Spleen (tissue), 11 donors: ENCODE results near the gene GPN2. TPM values are rescaled to one million over a fixed set of nuclear protein-coding genes. Genes with fewer than 3 reads are reported as not detected.

Experiments
- DNase-seq: peaks from one replicate; pipeline ENCODE4 v3.0.0-alpha.2; 2020
- H3K27ac ChIP-seq, 8 donors: fragments of 200-600 bp; sonication (generic) in 7 of 8; 1 replicate in 4 of 8; 2 replicates in 4 of 8; pipeline versions ENCODE4 v1.5.0 to v1.8.0; 2016 to 2021; ENCODE audit warnings: inconsistent platforms in 4 of 8, mild to moderate bottlenecking in 4 of 8, moderate library complexity in 1 of 8
- H3K27me3 ChIP-seq, 7 donors: fragments of 200-600 bp; sonication (generic) in 6 of 7; replicated peaks in 1 of 7; 1 replicate in 4 of 7; 2 replicates in 3 of 7; pipeline versions ENCODE4 v1.5.0 to v1.8.0; 2016 to 2021; ENCODE audit warnings: inconsistent platforms in 3 of 7, mild to moderate bottlenecking in 1 of 7
- H3K36me3 ChIP-seq, 6 donors: fragments of 200-600 bp; sonication (generic) in 5 of 6; 1 replicate in 4 of 6; 2 replicates in 2 of 6; pipeline versions ENCODE4 v1.5.0 to v1.8.0; 2016 to 2021; ENCODE audit warnings: inconsistent platforms in 2 of 6
- H3K4me1 ChIP-seq, 6 donors: fragments of 200-600 bp; sonication (generic) in 5 of 6; 1 replicate in 3 of 6; 2 replicates in 3 of 6; pipeline versions ENCODE4 v1.5.0 to v1.8.0; 2016 to 2021; ENCODE audit warnings: inconsistent platforms in 3 of 6
- H3K4me3 ChIP-seq, 8 donors: fragments of 200-600 bp; sonication (generic) in 7 of 8; 1 replicate in 4 of 8; 2 replicates in 4 of 8; pipeline versions ENCODE4 v1.5.0 to v1.8.0; 2016 to 2021; ENCODE audit warnings: inconsistent platforms in 4 of 8, mild to moderate bottlenecking in 4 of 8, moderate library complexity in 2 of 8
- H3K9me3 ChIP-seq, 8 donors: fragments of 200-600 bp; sonication (generic) in 7 of 8; 1 replicate in 4 of 8; 2 replicates in 4 of 8; pipeline versions ENCODE4 v1.5.0 to v1.8.0; 2016 to 2021; ENCODE audit warnings: inconsistent platforms in 4 of 8
- POLR2A ChIP-seq, 3 donors: fragments of 450-650 bp; IDR thresholded peaks; one replicate each; pipeline ENCODE4 v1.5.1; 2017; ENCODE audit warnings: antibody characterized with exemption in 3 of 3, mild to moderate bottlenecking in 1 of 3
- POLR2AphosphoS5 ChIP-seq, 3 donors: sonication (generic); formaldehyde crosslinking; IDR thresholded peaks; one replicate each; pipeline ENCODE4 v1.5.1; 2017; ENCODE audit warnings: antibody characterized with exemption in 3 of 3
- WGBS, 5 donors: extraction: QIAGEN DNeasy Blood & Tissue Kit in 3 of 5; methylation state at CpG; one replicate each; pipeline versions ENCODE4 v1.1.5 to v1.1.7; 2013 to 2018; 5-methylcytosine and 5-hydroxymethylcytosine counted together
- intact Hi-C: fragments of 100-400 bp; cut with DNase I; formaldehyde crosslinking; loops from one replicate; pipeline ENCODE4 v1.15.0; 2023; ENCODE audit warnings: low total_unique reads
- polyA plus RNA-seq, 3 donors: library from polyadenylated mRNA; stranded (reverse); fragments of 200-250 nt; gene quantifications; one replicate each; pipeline ENCODE4 v1.2.1, GENCODE V29; 2013
- total RNA-seq, 7 donors: library from RNA; depleted of rRNA in 3 of 7; stranded (reverse); fragments of >200 nt in 3 of 7; fragmentation: NEBNext Ultra II Directional in 4 of 7; extraction: Animal tissue kit (Norgen Biotek cat#: 25700) in 4 of 7; gene quantifications; one replicate each; pipeline versions ENCODE4 v1.1.0 to v1.2.1, GENCODE V29; 2016 to 2021
- TF ChIP-seq, protein P1 (sequence below), 11 experiments: fragments of 200-600 bp in 7 of 11; fragments of 450-650 bp in 4 of 11; sonication (generic) in 4 of 11; IDR thresholded peaks in 8 of 11; conservative IDR thresholded peaks in 3 of 11; 1 replicate in 7 of 11; 2 replicates in 4 of 11; pipeline versions ENCODE4 v1.4.0 to v1.8.0; 2016 to 2021; ENCODE audit warnings: antibody characterized with exemption in 11 of 11, inconsistent platforms in 4 of 11, mild to moderate bottlenecking in 1 of 11
- donor health status: healthy with polysubstance abuse.
- donor health status: DM: no; HTN: no; CAD: no; lungs with moderate emphysema.
- donor health status: DM: no; HTN: no; CAD: no.
- donor health status: Bipolar disorder and iron deficiency.
- donor health status: healthy.
- donor health status: DM: no; HTN: no; CAD: no.
- donor health status: DM: yes; HTN: yes; CAD: no.

GPN2 gene
- total and polyA plus RNA-seq, 10 donors, result 11.6 to 28.7 (median 17.1) TPM

- intact Hi-C loops, result no loop called here
- no peaks in the 10 kb centered on the region for H3K27me3 ChIP-seq
- DNase-seq, result no peak
- H3K9me3 ChIP-seq, result no peaks in the 10 kb centered on the region
- H3K36me3 ChIP-seq, result no peaks in the 10 kb centered on the region
- peaks cover 0 to 11% (median 2%) of the 10 kb centered on the region in 6 donors for H3K4me1 ChIP-seq
- TF ChIP-seq POLR2AphosphoS5 (IDR thresholded peaks at IDR 0.05) (no peak), POLR2A (IDR thresholded peaks at IDR 0.05) (no peak)
- TF ChIP-seq, protein P1, sequence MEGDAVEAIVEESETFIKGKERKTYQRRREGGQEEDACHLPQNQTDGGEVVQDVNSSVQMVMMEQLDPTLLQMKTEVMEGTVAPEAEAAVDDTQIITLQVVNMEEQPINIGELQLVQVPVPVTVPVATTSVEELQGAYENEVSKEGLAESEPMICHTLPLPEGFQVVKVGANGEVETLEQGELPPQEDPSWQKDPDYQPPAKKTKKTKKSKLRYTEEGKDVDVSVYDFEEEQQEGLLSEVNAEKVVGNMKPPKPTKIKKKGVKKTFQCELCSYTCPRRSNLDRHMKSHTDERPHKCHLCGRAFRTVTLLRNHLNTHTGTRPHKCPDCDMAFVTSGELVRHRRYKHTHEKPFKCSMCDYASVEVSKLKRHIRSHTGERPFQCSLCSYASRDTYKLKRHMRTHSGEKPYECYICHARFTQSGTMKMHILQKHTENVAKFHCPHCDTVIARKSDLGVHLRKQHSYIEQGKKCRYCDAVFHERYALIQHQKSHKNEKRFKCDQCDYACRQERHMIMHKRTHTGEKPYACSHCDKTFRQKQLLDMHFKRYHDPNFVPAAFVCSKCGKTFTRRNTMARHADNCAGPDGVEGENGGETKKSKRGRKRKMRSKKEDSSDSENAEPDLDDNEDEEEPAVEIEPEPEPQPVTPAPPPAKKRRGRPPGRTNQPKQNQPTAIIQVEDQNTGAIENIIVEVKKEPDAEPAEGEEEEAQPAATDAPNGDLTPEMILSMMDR (IDR thresholded peaks at IDR 0.05 in 8 of 11, conservative IDR thresholded peaks at IDR 0.05 in 3 of 11), result no peak
- WGBS, 5 donors, result 54 to 79% (median 67%) methylated on average over 5 of the region's 5 CpGs
- H3K4me3 ChIP-seq, result no peak overlapping the region
- H3K27ac ChIP-seq, result peak overlapping the region in 5 of 8 donors; percentile 44 to 88 (median 80)
Observed at GRCh38 chr1:26915204-26915842, 25.2 kb upstream of the GPN2 start.

GRCh38 chr1:26913754-26914619, 23.9 kb upstream of the GPN2 start, which contains the start of gene NR0B2:
TSS of gene NR0B2 (minus strand) at chr1:26913975. CDS start at chr1:26913940, 35 bp downstream.
- Histone ChIP-seq H3K27ac (peak within 1 kb of the TSS; percentile 48 to 88 (median 78)), H3K4me1 (peaks cover 0 to 11% (median 2%) of the 10 kb centered on the region in 6 donors), H3K36me3 (no peaks in the 10 kb centered on the region), H3K9me3 (no peaks in the 10 kb centered on the region), H3K4me3 (peak within 1 kb of the TSS; percentile 12 to 70 (median 32)), H3K27me3 (no peaks in the 10 kb centered on the region)
- intact Hi-C loops, result no loop called here
- peak; percentile 86 for DNase-seq
- 66 to 90% (median 82%) methylated on average over 11 to 16 of the region's 16 CpGs for WGBS, 5 donors
- TF ChIP-seq POLR2A (IDR thresholded peaks at IDR 0.05), result peak in 1 of 3 donors; percentile 81
- TF ChIP-seq POLR2AphosphoS5 (IDR thresholded peaks at IDR 0.05), result peak; percentile 63 to 83 (median 70)
- TF ChIP-seq, protein P1 (IDR thresholded peaks at IDR 0.05 in 8 of 11, conservative IDR thresholded peaks at IDR 0.05 in 3 of 11), result no peak

DNA sequence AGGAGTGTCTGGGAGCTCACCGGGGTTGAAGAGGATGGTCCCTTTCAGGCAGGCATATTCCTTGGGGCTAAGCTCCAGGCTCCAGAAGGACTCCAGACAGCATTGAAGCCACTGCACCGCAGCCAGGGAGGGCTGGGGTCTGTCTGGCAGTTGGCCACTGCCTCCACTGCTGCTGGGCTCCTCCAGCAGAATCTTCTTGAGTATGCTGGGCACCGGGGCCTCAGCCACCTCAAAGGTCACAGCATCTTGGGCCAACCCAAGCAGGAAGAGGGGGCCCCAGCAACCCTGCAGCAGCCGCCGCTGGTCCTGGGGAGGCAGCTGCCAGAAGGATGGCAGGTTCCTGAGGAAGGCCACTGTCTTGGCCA, 23.3 kb upstream of the GPN2 start:
- peak; percentile 65 for DNase-seq
- Histone ChIP-seq H3K27me3 (no peaks in the 10 kb centered on the region), H3K27ac (peak overlapping the region in 7 of 8 donors; percentile 63 to 88 (median 80)), H3K4me1 (peaks cover 0 to 11% (median 2%) of the 10 kb centered on the region in 6 donors), H3K4me3 (peak overlapping the region; percentile 12 to 70 (median 32)), H3K9me3 (no peaks in the 10 kb centered on the region), H3K36me3 (no peaks in the 10 kb centered on the region)
- TF ChIP-seq POLR2AphosphoS5 (IDR thresholded peaks at IDR 0.05) (no peak), POLR2A (IDR thresholded peaks at IDR 0.05) (no peak)
- TF ChIP-seq, protein P1 (IDR thresholded peaks at IDR 0.05 in 8 of 11, conservative IDR thresholded peaks at IDR 0.05 in 3 of 11), result no peak
- 62 to 96% (median 67%) methylated on average over 2 to 5 of the region's 5 CpGs for WGBS, 5 donors
- intact Hi-C loops, result no loop called here

DNA sequence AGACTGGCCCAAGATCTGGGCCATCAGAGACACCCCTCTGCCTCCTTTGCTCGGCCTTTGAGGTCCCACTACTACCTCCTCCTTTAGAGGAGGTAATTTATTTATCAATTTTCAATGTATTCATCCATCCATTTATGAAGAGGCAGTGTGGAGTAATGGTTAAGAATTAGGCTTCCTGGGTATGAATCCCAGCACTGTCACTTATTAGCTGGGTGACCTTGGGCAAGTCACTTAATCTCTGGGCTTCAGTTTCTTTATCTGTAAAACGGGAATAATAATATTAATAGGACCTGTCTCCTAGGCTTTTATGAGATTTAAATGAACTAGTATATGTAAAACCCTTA, 22.0 kb upstream of the GPN2 start:
- H3K27ac ChIP-seq, result peak overlapping the region in 5 of 8 donors; percentile 69 to 88 (median 82)
- H3K9me3 ChIP-seq, result no peaks in the 10 kb centered on the region
- peaks cover 0 to 11% (median 2%) of the 10 kb centered on the region in 6 donors for H3K4me1 ChIP-seq
- H3K27me3 ChIP-seq, result no peaks in the 10 kb centered on the region
- TF ChIP-seq POLR2A (IDR thresholded peaks at IDR 0.05), result no peak
- TF ChIP-seq POLR2AphosphoS5 (IDR thresholded peaks at IDR 0.05), result no peak
- TF ChIP-seq, protein P1 (IDR thresholded peaks at IDR 0.05 in 8 of 11, conservative IDR thresholded peaks at IDR 0.05 in 3 of 11), result no peak
- 38 to 72% (median 64%) methylated on average over 2 of the region's 2 CpGs for WGBS, 5 donors
- no peak for DNase-seq
- no peaks in the 10 kb centered on the region for H3K36me3 ChIP-seq
- peak overlapping the region; percentile 12 to 70 (median 32) for H3K4me3 ChIP-seq
- intact Hi-C loops, result no loop called here
